Anterior cingulate cortex (tissue), 58 donors: ENCODE measurements around the gene DNAJC3.

Experiments
- DNase-seq, 58 donors: peaks; one replicate each; lab custom pipeline; 2025; lab: John Stamatoyannopoulos, UW

DNAJC3 gene

GRCh38 chr13:95809429-95809828, 132.5 kb downstream of the DNAJC3 start:
- DNase-seq, result no peak

DNA sequence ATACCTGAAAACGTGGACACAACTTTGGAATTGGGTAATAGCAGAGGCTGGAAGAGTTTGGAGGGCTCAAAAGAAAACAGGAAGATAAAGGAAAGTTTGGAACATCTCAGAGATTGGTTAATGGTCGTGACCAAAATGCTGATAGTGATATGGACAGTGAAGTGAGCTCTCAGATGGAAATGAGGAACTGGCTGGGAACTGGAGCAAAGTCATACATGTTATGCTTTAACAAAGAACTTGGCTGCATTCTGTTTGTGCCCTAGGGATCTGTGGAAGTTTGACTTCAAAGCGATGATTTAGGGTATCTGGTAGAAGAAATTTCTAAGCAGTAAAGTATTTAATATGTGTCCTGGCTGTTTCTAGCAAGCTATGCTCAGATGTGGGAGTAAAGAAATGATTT, 136.2 kb downstream of the DNAJC3 start:
- DNase-seq, result no peak

- DNase-seq, result no peak
Observed at GRCh38 chr13:95814495-95814894, 137.6 kb downstream of the DNAJC3 start.

DNA sequence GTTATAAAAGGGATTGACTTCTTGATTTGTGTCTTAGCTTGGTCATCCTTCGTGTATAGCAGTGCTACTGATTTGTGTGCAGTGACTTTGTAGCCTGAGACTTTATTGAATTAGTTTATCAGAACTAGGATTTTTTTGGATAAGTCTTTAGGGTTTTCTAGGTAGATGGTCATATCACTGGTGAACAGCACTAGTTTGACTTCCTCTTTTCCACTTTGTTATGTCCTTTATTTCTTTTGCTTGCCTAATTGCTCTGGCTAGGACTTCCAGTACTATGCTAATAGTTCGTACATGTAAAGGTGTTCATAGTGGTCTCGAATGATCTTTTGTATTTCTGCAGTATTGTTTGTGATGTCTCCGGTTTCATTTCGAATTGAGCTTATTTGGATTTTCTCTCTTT, 145.4 kb downstream of the DNAJC3 start:
- no peak for DNase-seq

DNA sequence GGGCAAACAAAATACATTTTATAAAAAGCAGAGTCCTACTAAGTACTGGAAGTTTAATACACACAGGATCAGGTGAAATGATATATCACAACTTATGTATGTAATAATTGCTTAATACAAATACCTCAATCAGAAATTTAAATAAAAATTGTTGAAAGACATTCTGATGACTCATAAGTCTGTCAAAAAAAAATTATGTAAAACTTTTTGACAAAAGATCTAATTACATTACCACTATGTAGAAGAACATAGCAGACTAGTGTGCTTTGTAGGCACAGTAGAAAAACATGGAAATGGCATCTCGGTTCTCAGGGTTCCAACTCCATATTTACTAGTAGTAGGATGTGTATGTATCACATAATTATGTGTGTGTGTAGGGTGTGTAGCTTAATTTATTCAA, 156.2 kb downstream of the DNAJC3 start:
- no peak for DNase-seq

GRCh38 chr13:95833719-95834118, 156.8 kb downstream of the DNAJC3 start:
- no peak for DNase-seq

DNA sequence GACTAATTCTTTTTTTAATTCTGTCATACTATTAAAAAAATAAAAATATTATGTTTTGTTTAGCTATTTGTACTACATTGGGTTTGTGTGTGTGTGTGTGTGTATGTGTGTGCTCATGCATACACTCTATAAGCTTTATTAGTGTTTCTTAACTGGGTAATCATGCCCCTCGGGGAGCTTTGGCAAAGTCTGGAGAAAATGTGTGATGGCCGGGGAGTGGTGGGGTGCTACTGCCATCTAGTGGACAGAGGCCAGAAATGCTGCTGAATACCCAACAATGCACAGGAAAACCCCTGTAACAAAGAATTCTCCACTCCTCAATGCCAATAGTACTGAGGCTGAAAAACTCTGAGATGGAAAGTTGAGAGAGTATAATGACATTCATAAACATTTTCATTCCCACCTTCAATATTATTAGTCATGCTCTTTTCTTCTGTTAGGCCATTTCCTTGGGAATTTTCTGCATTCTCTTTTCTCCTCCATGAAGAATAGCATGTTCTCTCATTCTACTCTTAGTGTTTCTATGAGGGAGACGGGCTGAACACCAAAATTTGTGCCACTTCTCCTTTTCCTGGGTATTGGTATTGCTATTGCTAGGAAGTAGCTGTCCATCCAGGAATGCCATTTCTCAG, 157.3 kb downstream of the DNAJC3 start:
- peak in 54 of 58 donors; percentile 1 to 63 (median 25) for DNase-seq

DNA sequence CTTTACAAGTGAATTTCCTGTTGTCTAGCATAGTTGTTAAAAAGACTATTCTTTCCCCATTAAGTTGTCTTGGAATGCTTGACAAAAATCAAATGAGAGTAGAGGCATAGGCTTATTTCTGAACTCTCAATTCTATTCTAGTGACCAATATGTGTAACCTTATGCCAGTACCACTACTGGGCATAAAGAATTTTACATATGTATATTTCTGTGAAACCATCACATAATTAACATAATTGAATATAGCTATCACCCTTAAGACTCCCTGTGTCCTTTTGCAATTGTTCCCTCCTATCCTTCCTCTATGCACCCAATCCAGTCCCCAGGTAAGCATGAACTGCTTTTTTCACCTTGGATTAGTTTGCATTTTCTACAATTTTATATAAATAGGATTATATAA, 165.0 kb downstream of the DNAJC3 start:
- no peak for DNase-seq

DNA sequence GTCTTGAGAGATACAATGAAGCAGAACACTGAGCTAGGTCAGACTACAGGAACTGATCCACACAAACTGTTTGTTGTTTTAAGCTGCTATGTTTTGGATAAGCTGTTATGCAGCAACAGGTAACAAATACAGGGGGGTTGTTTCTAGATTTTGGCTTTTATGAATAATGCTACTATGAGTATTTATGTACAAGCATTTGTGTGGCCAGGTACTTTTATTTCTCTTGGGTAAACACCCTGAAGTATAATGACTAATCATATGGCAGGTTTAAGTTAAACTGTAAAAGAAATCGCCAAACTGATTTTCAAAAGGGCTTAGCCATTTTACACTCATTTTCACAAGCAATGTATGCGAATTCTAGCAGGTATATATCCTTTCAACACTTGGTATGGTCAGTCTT, 166.0 kb downstream of the DNAJC3 start:
- DNase-seq, result no peak
